Right cardiac atrium (tissue), 5 donors: ENCODE data around the gene KRTAP2-1. TPM values are rescaled to one million over a fixed set of nuclear protein-coding genes. Genes with fewer than 3 reads are reported as not detected.
"Not testable (repeated sequence)": the region's sequence is repeated elsewhere in the genome, so short reads cannot be mapped to it uniquely, and the experiment has no call there.

ENCODE experiments used
- ATAC-seq, 2 donors: fragments of 200-7000 bp; cut with Tn5 transposase; one replicate each; pipeline versions ENCODE4 v1.8.0 to v1.9.1; 2020; ENCODE audit warnings: moderate library complexity in 2 of 2, mild to moderate bottlenecking in 1 of 2
- DNase-seq, 3 donors: peaks; one replicate each; pipeline ENCODE4 v3.0.0-alpha.2; 2020
- H3K27ac ChIP-seq: one replicate; pipeline ENCODE4 v1.5.1; 2013; ENCODE audit warnings: mild to moderate bottlenecking, low read length, control low read depth, moderate library complexity
- H3K27me3 ChIP-seq: one replicate; pipeline ENCODE4 v1.6.1; 2013; ENCODE audit not compliant: control insufficient read depth, insufficient read depth
- H3K4me1 ChIP-seq: one replicate; pipeline ENCODE4 v1.6.1; 2013; ENCODE audit warnings: low read length; ENCODE audit not compliant: control insufficient read depth, insufficient read depth
- H3K4me3 ChIP-seq: one replicate; pipeline ENCODE4 v1.5.1; 2013; ENCODE audit warnings: low read length, control low read depth
- H3K9me3 ChIP-seq: one replicate; pipeline ENCODE4 v1.6.1; 2013; ENCODE audit warnings: low read length; ENCODE audit not compliant: control insufficient read depth
- WGBS: extraction: QIAGEN DNeasy Blood & Tissue Kit; methylation state at CpG from one replicate; pipeline ENCODE4 v1.1.7; 2013; 5-methylcytosine and 5-hydroxymethylcytosine counted together
- intact Hi-C, 4 donors: fragments of 100-400 bp; cut with DNase I; formaldehyde crosslinking; loops; one replicate each; pipeline versions ENCODE4 v1.11.0 to v1.14.0; 2022 to 2023
- polyA plus RNA-seq: library from polyadenylated mRNA; stranded (reverse); fragments of 200-250 nt; gene quantifications from one replicate; pipeline ENCODE4 v1.2.3, GENCODE V29; 2013
- total RNA-seq, 4 donors: library from RNA; stranded (reverse); fragmentation: NEBNext Ultra II Directional; extraction: Animal tissue kit (Norgen Biotek cat#: 25700); gene quantifications; one replicate each; pipeline ENCODE4 v1.2.1, GENCODE V29; 2021
- donor health status: healthy with polysubstance abuse.
- donor health status: DM: no; HTN: yes; CAD: no.
- donor health status: DM: no; HTN: no; CAD: no.
- donor health status: DM: no; HTN: yes; CAD: no; lungs with severe emphysema.
- donor health status: DM: yes; HTN: yes; CAD: no.

Gene KRTAP2-1
- total and polyA plus RNA-seq, 5 donors, result not detected

DNA sequence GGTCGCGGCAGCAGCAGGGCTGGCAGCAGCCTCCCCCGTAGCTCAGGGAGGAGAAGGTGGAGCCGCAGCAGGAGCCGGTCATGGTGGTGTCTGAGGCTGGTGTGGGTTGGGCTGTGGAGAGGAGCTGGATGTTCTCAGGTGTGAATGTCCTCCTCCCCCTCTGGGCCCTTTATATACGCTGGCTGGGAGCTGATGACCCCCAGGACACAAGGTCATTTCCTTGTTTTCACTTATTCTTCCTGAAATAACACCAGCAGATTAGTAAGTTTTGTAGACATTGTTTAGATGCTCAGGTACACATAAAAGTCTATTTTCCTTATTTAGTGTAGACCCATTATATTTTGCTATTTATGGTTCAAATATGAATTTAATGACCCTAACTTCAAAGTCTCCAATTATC lies 8.0 kb upstream of the KRTAP2-1 start, which contains the start of gene KRTAP2-2:
Gene KRTAP2-2, minus strand, starts transcription at position 101 of the 400 bp plus-strand sequence. Its CDS starts 19 bp downstream, at position 82.
- ATAC-seq, H3K4me3 ChIP-seq, H3K27me3 ChIP-seq, H3K27ac ChIP-seq, H3K4me1 ChIP-seq, H3K9me3 ChIP-seq, DNase-seq, intact Hi-C loops: not testable (repeated sequence)
- WGBS, result 39% methylated on average over 1 of the region's 6 CpGs

DNA sequence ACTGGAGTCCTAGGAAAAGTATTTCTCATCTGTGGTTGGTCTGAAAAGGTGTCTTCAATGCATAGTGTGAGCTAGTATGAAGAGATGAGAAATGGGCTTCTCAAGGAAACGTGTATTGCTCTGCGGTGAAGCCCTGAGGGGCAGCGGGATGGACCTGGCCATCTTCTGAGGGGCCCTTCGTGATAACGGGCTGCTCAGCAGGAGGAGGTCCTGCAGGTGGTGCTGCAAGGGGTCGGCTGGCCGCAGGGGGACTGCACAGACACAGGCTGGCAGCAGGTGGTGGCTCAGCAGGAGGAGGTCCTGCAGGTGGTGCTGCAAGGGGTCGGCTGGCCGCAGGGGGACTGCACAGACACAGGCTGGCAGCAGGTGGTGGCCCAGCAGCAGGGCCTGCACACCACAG lies 7.4 kb upstream of the KRTAP2-1 start:
- intact Hi-C loops, H3K27ac ChIP-seq, H3K4me3 ChIP-seq, ATAC-seq, DNase-seq, H3K27me3 ChIP-seq, H3K4me1 ChIP-seq, H3K9me3 ChIP-seq: not testable (repeated sequence)
- WGBS, result 66% methylated on average over 9 of the region's 9 CpGs

DNA sequence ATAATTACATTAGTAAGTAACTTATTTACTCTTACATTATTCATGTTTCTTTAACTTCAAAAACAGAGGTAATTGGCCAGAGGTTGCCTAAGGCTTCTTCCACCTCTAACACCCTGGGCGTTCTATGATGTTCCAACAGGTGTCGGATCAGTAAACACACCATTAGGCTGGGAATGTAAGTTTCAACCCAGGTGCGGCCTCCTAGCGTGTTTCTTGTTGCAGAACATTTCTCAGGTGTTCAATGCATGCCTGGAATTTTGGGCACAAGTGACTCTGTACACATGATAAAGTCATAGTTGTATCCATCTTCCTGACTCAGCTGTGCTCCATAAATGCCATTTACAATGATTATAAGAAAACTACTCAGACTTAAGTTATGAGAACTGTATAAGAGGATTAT lies 6.9 kb upstream of the KRTAP2-1 start:
- no peak for ATAC-seq
- 88% methylated on average over 4 of the region's 4 CpGs for WGBS
- intact Hi-C loops, result no loop called here

DNA sequence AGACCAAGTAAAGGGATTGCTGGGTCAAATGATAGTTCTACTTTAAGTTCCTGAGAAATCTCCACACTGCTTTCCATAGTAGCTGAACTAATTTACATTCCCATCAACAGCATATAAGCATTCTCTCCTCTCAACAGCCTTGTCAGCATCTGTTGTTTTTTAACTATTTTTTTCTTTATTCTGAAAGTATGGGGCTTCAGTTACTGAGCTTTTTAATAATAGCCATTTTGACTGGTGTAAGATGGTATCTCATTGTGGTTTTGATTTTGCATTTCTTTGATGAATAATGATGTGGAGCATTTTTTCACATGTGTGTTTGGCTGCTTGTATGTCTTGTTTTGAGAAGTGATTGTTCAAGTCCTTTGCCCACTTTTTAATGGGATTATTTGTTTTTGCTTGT lies 5.5 kb upstream of the KRTAP2-1 start:
- peaks cover 7% of the 10 kb centered on the region for H3K27me3 ChIP-seq

More for the DNA sequence above, 6.9 kb upstream of the KRTAP2-1 start:
- Histone ChIP-seq H3K4me3 (no peak overlapping the region), H3K27me3 (peaks cover 3% of the 10 kb centered on the region), H3K9me3 (no peaks in the 10 kb centered on the region), H3K27ac (no peak overlapping the region), H3K4me1 (no peaks in the 10 kb centered on the region)
- no peak for DNase-seq

DNA sequence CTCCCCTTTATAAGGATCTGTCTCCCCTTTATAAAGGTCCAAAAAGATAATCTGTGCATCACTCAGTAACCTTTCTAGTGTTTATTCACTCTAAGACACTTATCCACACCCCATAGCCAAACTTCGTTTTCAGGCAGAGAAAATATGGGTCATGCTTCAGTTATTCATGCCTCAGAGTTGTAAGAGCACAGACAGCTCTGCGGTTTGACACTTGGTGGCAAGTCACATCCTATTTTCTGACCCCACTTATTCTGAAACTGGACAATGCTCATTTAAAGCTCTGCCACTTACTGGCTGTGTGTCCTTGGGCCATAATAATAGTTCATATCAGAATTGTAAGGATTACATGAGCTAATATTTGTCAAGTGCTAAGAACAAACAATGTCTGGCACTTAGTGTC lies 2.0 kb upstream of the KRTAP2-1 start:
- Histone ChIP-seq H3K27me3 (peaks cover 6% of the 10 kb centered on the region), H3K27ac (no peak overlapping the region), H3K9me3 (no peaks in the 10 kb centered on the region), H3K4me1 (no peaks in the 10 kb centered on the region), H3K4me3 (no peak overlapping the region)
- intact Hi-C loops, result no loop called here
- 44% methylated on average over 2 of the region's 2 CpGs for WGBS
- DNase-seq (no peak), ATAC-seq (no peak)

More for the DNA sequence above, 5.5 kb upstream of the KRTAP2-1 start:
- Histone ChIP-seq H3K27ac (no peak overlapping the region), H3K4me1 (no peaks in the 10 kb centered on the region), H3K4me3 (no peak overlapping the region), H3K9me3 (no peaks in the 10 kb centered on the region)
- intact Hi-C loops, result no loop called here
- no peak for ATAC-seq
- DNase-seq, result no peak

DNA sequence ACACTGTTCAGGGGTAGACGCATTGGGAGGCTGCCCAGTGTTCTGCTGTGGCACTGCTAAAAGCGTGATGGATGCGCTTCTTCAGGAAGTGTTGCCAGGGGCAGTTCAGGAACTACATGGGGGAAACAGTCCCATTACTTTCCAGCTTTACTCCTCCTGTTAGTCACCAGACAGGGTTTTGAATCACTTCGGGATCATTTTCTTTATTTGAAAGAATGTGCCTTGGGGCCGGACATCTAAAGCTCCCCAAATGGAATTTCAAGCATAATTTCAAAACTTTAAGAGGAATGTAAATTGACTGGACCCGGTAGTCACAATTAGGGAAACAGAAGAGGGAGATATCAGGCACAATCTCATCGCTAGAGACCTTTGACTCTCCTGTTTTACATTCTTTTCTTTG lies 1.3 kb upstream of the KRTAP2-1 start:
- Histone ChIP-seq H3K4me3 (no peak overlapping the region), H3K4me1 (no peaks in the 10 kb centered on the region), H3K27me3 (peaks cover 4% of the 10 kb centered on the region), H3K9me3 (no peaks in the 10 kb centered on the region), H3K27ac (no peak overlapping the region)
- no peak for ATAC-seq
- intact Hi-C loops, result no loop called here
- 67% methylated on average over 7 of the region's 7 CpGs for WGBS
- DNase-seq, result no peak

DNA sequence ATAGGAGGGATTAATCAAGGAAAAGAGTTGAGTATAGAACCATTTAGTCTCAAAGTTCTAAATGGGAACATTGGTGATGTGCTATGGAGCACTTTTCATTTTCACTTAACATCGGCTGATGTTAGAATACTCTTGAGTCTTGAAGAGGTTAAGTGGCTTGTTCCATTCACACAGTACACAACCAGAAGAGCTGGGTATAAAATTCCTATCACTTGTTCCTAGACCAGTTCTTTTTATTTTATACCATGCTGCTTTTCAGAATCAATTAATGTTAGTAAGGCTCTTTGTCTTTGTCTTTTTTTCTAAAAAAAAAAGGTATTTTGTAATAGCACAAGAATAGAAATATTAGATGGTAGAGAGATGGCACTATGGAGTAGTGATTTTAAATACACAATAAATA lies 4.2 kb downstream of the KRTAP2-1 start:
- Histone ChIP-seq H3K9me3 (no peaks in the 10 kb centered on the region), H3K4me1 (no peaks in the 10 kb centered on the region), H3K27me3 (no peaks in the 10 kb centered on the region), H3K4me3 (no peak overlapping the region), H3K27ac (no peak overlapping the region)
- DNase-seq, result no peak
- no peak for ATAC-seq
- intact Hi-C loops, result no loop called here
- 97% methylated on average over 1 of the region's 1 CpG for WGBS

DNA sequence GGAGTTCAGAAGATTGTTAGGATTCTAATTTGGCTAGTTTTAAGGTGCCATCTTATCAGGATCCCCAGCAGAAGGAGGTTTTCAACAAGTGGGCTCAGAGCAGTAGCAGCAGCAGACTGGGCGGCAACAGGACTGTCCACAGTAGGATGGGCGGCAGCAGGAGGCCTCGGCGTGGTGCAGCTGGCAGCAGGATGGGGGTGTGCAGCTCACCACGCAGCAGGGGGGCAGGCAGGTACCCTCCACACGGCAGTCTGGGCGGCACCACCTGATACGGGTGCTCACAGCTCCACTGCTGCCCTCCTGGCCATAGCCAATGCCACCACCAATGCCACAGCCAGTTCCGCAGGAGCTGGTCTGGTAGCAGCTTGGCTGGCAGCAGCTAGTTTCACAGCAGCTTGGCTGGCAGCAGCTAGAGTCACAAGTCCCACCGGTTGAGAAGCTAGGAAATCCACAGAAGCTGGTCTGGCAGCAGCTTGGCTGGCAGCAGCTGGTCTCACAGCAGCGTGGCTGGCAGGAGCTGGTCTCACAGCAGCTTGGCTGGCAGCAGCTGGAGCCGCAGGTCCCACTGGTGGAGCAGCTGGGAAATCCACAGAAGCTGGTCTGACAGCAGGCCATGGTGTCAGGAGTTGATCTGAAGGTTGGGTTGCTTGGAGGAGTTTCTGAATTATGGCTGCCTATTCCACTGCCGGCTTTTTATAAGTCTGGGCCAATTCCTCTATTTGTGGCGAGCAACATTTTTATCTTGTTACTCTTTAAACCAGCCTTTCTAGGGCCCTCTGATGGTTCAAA lies 6.1 kb downstream of the KRTAP2-1 start, which contains the start of gene KRTAP1-1:
Gene KRTAP1-1, minus strand, starts transcription at position 668 of the 789 bp plus-strand sequence. Its CDS starts 53 bp downstream, at position 615.
- DNase-seq, H3K4me3 ChIP-seq, H3K27me3 ChIP-seq, H3K27ac ChIP-seq, H3K4me1 ChIP-seq, H3K9me3 ChIP-seq, ATAC-seq, intact Hi-C loops: not testable (repeated sequence)
- WGBS, result 71% methylated on average over 14 of the region's 14 CpGs

DNA sequence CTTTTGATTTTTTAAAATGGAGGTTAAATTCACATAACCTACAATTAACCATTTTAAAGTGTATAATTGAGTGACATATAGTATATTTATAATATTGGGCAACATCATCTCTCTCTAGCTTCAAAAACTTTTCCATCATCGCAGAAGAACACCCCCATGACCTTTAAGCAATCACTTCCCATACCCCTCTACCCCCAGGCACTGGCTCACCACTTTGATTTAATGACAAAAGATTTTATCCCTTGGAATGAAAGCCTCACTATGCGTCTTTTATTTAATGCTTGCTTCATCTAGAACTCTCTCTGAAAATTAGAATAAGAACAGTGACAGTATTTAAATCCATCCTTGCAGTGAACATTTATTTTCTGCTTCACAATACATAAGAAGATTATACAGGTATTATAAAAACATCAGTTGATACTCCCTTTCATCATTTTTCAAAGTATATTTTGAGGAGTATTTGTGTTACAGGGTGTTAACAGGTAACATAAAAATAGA lies 9.2 kb downstream of the KRTAP2-1 start:
- no peak for ATAC-seq
- no peak overlapping the region for H3K27ac ChIP-seq
- no peak for DNase-seq
- WGBS, result 74% methylated on average over 2 of the region's 2 CpGs
- intact Hi-C loops, result no loop called here
- no peaks in the 10 kb centered on the region for H3K9me3 ChIP-seq
- H3K4me3 ChIP-seq, result no peak overlapping the region
- peaks cover 2% of the 10 kb centered on the region for H3K27me3 ChIP-seq
- H3K4me1 ChIP-seq, result no peaks in the 10 kb centered on the region

DNA sequence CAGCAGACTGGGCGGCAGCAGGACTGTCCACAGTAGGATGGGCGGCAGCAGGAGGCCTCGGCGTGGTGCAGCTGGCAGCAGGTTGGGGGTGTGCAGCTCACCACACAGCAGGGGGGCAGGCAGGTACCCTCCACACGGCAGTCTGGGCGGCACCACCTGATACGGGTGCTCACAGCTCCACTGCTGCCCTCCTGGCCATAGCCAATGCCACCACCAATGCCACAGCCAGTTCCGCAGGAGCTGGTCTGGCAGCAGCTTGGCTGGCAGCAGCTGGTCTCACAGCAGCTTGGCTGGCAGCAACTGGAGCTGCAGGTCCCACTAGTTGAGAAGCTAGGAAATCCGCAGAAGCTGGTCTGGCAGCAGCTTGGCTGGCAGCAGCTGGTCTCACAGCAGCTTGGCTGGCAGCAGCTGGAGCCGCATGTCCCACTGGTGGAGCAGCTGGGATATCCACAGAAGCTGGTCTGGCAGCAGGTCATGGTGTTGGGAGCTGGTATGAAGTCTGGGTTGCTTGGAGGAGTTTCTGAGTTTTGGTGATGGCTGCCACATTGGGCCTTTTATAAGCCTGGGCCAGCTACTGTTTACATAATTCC lies 12.7 kb downstream of the KRTAP2-1 start, which contains the start of gene KRTAP1-3:
Gene KRTAP1-3, minus strand, starts transcription at position 529 of the 590 bp plus-strand sequence. Its CDS starts 53 bp downstream, at position 476.
- H3K27ac ChIP-seq, H3K27me3 ChIP-seq, ATAC-seq, H3K4me3 ChIP-seq, H3K9me3 ChIP-seq, H3K4me1 ChIP-seq, intact Hi-C loops: not testable (repeated sequence)
- WGBS, result 85% methylated on average over 10 of the region's 10 CpGs
- peak in 1 of 3 donors; percentile 32 for DNase-seq

DNA sequence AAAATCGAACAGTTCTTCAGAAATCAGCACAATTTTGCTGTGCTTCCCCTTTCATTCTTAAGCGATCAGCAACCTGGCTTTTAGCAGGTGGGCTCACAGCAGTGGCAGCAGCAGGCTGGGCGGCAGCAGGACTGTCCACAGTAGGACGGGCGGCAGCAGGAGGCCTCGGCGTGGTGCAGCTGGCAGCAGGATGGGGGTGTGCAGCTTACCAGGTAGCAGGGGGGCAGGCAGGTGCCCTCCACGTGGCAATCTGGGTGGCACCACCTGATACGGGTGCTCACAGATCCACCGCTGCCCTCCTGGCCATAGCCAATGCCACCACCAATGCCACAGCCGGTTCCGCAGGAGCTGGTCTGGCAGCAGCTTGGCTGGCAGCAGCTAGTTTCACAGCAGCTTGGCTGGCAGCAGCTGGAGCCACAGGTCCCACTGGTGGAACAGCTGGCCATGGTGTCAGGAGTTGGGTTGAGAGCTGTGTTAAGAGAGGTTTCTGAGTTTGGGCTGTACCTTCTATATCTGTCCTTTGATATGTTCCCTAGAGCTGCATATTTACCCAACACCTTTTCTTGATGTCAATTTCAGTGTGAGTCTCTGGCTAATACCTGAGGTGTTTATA lies 17.4 kb downstream of the KRTAP2-1 start, which contains the start of gene KRTAP1-4:
Gene KRTAP1-4, minus strand, starts transcription at position 563 of the 613 bp plus-strand sequence. Its CDS starts 117 bp downstream, at position 446.
- ATAC-seq (no peak), DNase-seq (no peak)
- no peak within 1 kb of the TSS for H3K27ac ChIP-seq
- H3K27me3 ChIP-seq, result no peaks in the 10 kb centered on the region
- H3K4me3 ChIP-seq, result no peak within 1 kb of the TSS
- no peaks in the 10 kb centered on the region for H3K9me3 ChIP-seq
- WGBS, result 79% methylated on average over 12 of the region's 12 CpGs
- intact Hi-C loops, result no loop called here
- H3K4me1 ChIP-seq, result no peaks in the 10 kb centered on the region
